ENCODE data around the gene GHITM. TPM values are rescaled to one million over a fixed set of nuclear protein-coding genes. Genes with fewer than 3 reads are reported as not detected.

GHITM gene
- total RNA-seq, 1 experiment from 2014 or later = 156 TPM

GRCh38 chr10:84175436-84175835 is 36.1 kb downstream of the GHITM start:
- intact Hi-C loops (cut with micrococcal nuclease) = no loop called here
- H3K79me2 ChIP-seq (ENCODE audit: insufficient read depth, low read length) = no peaks in the 10 kb centered on the region
- ATAC-seq = no peak
- TF ChIP-seq ZBTB33 (IDR thresholded peaks at IDR 0.05; ENCODE audit: extremely low read depth, insufficient replicate concordance, low read length) (no peak), SRF (IDR thresholded peaks at IDR 0.05; ENCODE audit: low read depth) (no peak), SP1 (IDR thresholded peaks at IDR 0.05; ENCODE audit: low read depth) (no peak), POLR2A (IDR thresholded peaks at IDR 0.05; ENCODE audit: borderline replicate concordance, extremely low read depth, insufficient read depth, insufficient read length) (no peak), JUND (IDR thresholded peaks at IDR 0.05) (no peak)
- no TSS peak for BruUV-seq (replicated peaks)
- no peak overlapping the region for H3K9ac ChIP-seq (ENCODE audit: low read length)
- no peak overlapping the region for H3K4me3 ChIP-seq (replicated peaks in 1 of 2; ENCODE audit: low read depth in 1 of 2, low read length in 2 of 2)
- H4K20me1 ChIP-seq (ENCODE audit: insufficient read depth) = no peaks in the 10 kb centered on the region
- DNase-seq (ENCODE audit: low read depth, low spot score) = no peak
- H3K27ac ChIP-seq (ENCODE audit: low read depth, low read length) = no peak overlapping the region
- ChIA-PET RAD21 (ENCODE audit: low non-redundant PET in 1 of 2, low total read pairs in 2 of 2, uncharacterized antibody in 2 of 2, unreplicated experiment in 2 of 2) (no interaction called here), POLR2A (no interaction called here), CTCF (no interaction called here)
- H3K9me3 ChIP-seq (ENCODE audit: control insufficient read depth in 1 of 2, insufficient read depth in 1 of 2, low read depth in 1 of 2, low read length in 2 of 2) = no peaks in the 10 kb centered on the region
- no peak overlapping the region for H2AFZ ChIP-seq (ENCODE audit: low read depth, low read length, poor library complexity, severe bottlenecking)
- H3K36me3 ChIP-seq (ENCODE audit: control insufficient read depth in 1 of 2, insufficient read depth in 2 of 2, low read length in 2 of 2) = no peaks in the 10 kb centered on the region
- no peaks in the 10 kb centered on the region for H3K9me2 ChIP-seq (ENCODE audit: insufficient read depth)
- no peaks in the 10 kb centered on the region for H3K27me3 ChIP-seq (ENCODE audit: insufficient read depth, low read length)
- H3K4me1 ChIP-seq (ENCODE audit: control insufficient read depth in 1 of 2, insufficient read depth in 2 of 2, low read length in 2 of 2) = no peaks in the 10 kb centered on the region
- H3K4me2 ChIP-seq (ENCODE audit: low read length) = no peak overlapping the region

- intact Hi-C loops (cut with micrococcal nuclease) = no loop called here
- Histone ChIP-seq H3K27ac (ENCODE audit: low read depth, low read length) (no peak overlapping the region), H3K9me3 (ENCODE audit: control insufficient read depth in 1 of 2, insufficient read depth in 1 of 2, low read depth in 1 of 2, low read length in 2 of 2) (no peaks in the 10 kb centered on the region), H3K4me1 (ENCODE audit: control insufficient read depth in 1 of 2, insufficient read depth in 2 of 2, low read length in 2 of 2) (no peaks in the 10 kb centered on the region), H3K79me2 (ENCODE audit: insufficient read depth, low read length) (no peaks in the 10 kb centered on the region), H3K9me2 (ENCODE audit: insufficient read depth) (no peaks in the 10 kb centered on the region), H3K4me2 (ENCODE audit: low read length) (no peak overlapping the region), H3K9ac (ENCODE audit: low read length) (no peak overlapping the region), H4K20me1 (ENCODE audit: insufficient read depth) (no peaks in the 10 kb centered on the region), H3K36me3 (ENCODE audit: control insufficient read depth in 1 of 2, insufficient read depth in 2 of 2, low read length in 2 of 2) (no peaks in the 10 kb centered on the region), H3K4me3 (replicated peaks in 1 of 2; ENCODE audit: low read depth in 1 of 2, low read length in 2 of 2) (no peak overlapping the region), H2AFZ (ENCODE audit: low read depth, low read length, poor library complexity, severe bottlenecking) (no peak overlapping the region), H3K27me3 (ENCODE audit: insufficient read depth, low read length) (no peaks in the 10 kb centered on the region)
- ChIA-PET CTCF (no interaction called here), RAD21 (ENCODE audit: low non-redundant PET in 1 of 2, low total read pairs in 2 of 2, uncharacterized antibody in 2 of 2, unreplicated experiment in 2 of 2) (no interaction called here), POLR2A (no interaction called here)
- ATAC-seq (no peak), DNase-seq (ENCODE audit: low read depth, low spot score) (no peak)
- BruUV-seq (replicated peaks) = no TSS peak
- TF ChIP-seq SIN3A (IDR thresholded peaks at IDR 0.05; ENCODE audit: low read depth) (no peak), POLR2AphosphoS5 (IDR thresholded peaks at IDR 0.05; ENCODE audit: low read depth, low read length) (no peak), ATF3 (IDR thresholded peaks at IDR 0.05) (no peak), ZFX (IDR thresholded peaks at IDR 0.05) (no peak), JUND (IDR thresholded peaks at IDR 0.05) (no peak), CTCF (IDR thresholded peaks at IDR 0.05 in 2 of 3, conservative IDR thresholded peaks at IDR 0.05 in 1 of 3; ENCODE audit: borderline replicate concordance in 1 of 3, insufficient read depth in 1 of 3, low read depth in 2 of 3, low read length in 2 of 3) (no peak), CEBPB (IDR thresholded peaks at IDR 0.05; ENCODE audit: low read depth) (no peak)
Observed at GRCh38 chr10:84176351-84176750, 37.0 kb downstream of the GHITM start.
